ENCODE data around the gene SNN.

DNA sequence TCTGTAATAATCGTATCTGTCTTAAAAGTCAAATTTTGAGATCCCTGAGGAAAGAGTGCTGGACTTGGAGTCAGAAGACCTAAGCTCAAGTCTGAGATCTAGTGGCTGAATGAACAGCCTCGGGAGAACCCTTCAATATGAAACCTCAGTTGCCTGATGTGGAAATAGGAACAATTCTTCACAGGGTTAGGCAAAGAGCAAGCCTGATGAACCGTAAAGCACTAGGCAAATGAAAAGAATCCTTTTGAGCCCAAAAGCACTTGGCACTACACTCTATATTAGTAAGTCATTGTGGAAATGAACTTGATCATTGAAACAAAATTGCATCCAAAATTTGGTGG, 54.2 kb downstream of the SNN start:
- TF ChIP-seq POLR2A (IDR thresholded peaks at IDR 0.05) (no peak), POLR2AphosphoS5 (IDR thresholded peaks at IDR 0.05) (no peak)

Data from breast epithelium (tissue), 3 donors.